ENCODE results near the gene RAD51B.
A peak's percentile ranks its signal among the peaks of the same experiment; 100 is the strongest.

The RAD51B gene

DNA sequence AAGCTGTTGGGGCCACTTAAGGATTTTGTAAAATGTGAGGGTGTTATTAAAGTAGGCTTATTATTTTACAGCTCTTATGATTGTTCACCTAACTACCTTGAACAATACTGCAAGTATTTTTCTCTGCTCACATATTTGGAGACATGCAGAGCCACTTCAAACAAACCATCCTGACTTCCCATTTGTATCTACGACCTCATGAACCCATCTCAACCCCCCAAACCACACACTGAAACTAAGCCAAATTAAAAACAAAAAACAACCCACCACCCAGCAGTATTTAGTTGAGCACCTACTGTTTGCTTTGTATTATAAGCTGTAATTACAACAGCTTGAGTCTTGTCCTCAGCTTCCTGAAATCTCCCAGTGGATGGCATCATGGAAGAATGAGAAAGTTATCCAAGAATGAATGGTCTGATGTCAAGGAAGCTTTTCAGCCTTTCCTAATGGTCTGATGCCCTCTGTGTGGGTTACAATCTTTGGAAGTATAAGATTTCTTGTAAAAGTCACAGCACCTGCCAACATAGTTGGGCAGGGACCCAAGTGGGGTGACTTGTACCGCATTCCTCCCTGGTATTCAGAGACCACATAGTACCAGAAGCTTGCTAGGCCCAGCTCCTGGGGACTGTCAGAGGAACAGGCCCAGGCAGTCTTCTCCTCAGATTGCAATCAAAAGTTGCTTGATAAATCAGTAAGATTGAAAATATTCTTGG is 556.6 kb downstream of the RAD51B start:
- DNase-seq: no peak

DNA sequence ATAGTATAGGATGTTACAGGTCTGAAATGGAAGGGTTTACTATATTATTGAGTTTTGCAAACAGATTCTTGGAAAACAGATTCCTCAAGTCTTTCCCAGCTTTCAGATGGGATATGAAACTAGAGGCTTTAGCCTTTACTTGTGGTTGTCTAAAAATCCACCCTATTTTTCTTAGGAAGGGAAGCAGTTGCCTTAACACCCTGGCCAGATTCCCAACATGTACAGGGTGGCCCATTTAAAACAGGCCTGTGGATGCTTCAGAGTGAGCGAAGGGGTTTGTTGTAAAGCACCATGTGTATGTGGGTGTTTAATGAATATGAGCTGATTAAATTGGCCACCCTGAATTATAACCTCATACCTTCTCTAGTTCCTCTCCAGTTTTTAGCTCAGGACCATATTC is 557.4 kb downstream of the RAD51B start:
- DNase-seq: no peak

- peak; percentile 39 to 61 for DNase-seq
Measured at GRCh38 chr14:68377459-68377858, 557.9 kb downstream of the RAD51B start.

- DNase-seq: peak in 1 of 2 donors; percentile 41
Measured at GRCh38 chr14:68379510-68380328, 560.1 kb downstream of the RAD51B start.

DNA sequence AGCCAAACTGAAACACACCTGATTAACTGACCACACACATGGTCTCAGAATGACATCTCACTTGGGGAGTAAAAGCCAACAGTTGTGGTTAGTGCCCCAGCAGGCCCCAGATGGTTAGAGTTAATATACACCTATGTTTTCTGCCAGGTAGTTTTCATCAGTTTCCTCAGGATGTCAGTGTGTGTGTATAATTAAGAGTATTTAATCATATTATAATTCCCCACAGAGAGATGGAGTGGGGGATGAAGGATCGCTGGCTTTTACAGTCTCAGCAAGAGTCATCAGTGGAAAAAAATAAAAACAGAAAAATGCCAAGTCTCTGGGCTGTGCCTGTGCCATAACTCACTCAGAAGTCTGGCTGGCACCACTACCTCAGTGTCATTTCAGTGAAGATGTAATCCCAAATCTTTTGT is 560.8 kb downstream of the RAD51B start:
- no peak for DNase-seq

DNA sequence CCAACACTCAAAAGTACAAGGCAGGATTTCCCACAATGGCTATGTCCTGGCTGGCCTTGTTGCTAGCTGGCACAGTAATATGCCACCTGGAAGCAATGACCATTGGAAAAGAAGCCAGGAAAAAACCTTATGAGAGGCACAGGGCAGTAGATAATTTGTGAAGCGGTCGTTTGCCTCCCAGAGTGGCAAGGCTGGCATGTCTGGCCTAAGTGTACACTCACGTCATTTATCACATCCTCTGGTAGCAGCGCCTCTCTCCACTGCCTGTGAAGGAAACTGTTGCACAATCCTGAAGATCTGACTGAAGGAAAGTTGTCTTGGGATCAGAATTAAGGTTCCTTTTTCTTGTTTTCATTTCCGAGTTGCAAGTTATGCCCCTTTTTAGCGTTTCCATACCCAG is 564.8 kb downstream of the RAD51B start:
- DNase-seq: peak in 1 of 2 donors; percentile 33

- DNase-seq: no peak
Measured at GRCh38 chr14:68384881-68385280, 565.3 kb downstream of the RAD51B start.

DNA sequence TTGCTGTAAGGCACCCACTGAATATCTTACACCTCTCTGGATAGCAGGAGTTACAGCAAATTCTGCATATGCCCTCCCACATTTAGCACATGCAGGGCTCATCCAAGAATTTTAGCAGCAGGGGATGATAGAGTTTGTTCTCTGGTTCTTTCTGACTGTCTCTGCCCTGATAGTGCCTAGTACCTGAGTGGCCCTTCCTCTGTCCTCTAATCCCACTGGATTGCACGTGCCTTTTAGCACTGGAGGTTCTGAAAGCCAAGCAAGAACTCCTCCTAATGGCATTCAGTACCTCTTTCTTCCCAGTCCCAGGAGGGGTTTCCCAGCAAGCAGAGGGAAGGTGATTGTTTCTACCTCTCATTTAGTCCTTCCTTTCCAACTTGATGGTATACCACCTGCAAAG is 566.9 kb downstream of the RAD51B start:
- DNase-seq: no peak

GRCh38 chr14:68386950-68387779 is 567.6 kb downstream of the RAD51B start:
- no peak for DNase-seq

DNA sequence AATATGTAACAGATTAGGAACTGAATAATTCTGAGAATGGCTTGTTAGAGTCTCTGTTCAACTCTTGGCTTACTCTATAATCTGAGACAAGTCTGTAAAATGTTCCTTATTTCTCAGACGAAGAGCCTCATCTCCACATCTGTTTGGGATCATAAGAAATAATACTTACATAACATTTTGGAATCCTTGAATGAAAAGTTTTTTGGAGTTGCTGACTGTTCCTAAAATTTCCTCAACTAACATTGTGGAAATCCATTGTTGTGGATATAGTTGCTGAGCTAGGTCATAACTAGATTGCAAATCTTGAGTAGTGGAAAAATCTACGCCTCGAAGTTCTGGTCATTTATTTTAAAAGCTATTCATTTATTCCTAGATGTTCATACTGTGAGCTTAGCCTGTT is 570.4 kb downstream of the RAD51B start:
- DNase-seq: no peak

DNA sequence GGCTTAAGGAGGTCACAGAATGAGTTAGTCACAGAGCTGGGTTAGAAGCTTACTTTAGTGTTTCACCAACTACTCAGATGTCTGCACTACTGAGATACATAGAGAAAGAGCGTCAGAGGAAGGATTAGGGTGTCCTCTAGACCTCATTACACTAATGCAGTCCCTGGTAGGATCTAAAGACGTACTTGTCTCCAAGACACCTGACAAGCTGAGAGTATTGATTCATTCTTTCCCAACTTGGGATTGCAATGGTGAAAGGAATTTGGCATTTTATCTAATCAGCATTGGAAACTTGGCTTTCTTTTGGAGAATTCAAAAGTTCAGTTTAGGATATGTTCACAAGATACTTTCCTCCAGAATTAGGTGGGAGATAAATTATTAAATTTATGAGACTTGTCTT is 571.2 kb downstream of the RAD51B start:
- no peak for DNase-seq

DNA sequence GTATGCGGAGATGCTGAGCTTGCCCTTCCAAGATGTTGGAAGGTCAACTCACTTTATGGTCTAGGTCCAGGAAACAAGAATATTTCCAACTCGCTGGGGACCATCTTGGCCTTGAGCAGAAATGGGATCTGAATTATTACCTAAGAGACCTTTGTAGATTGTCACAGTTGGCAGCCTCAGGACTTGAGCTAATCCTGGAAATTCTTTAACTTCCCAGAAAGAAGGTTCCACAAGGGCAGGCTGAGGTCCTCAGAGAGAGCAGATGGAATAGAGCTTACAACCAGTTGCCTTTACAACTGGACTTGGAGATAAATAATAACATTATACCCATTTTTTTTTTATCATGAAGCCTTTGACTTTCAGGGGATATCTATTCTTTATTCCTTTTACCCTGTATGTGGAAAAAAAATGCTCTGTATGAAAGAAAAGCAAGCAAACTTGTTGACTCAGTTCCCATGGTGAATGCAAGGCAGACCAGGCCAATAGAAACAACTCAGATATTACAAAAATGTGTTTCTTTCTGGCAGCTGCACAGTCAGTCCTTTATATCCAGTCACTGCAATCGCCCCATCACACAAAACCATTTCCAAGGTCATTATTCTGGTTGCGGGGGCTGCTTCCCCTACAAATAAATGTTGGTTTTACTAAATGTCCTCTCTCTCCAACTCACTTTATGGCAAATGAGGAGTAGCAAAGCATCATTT is 571.9 kb downstream of the RAD51B start:
- no peak for DNase-seq

DNA sequence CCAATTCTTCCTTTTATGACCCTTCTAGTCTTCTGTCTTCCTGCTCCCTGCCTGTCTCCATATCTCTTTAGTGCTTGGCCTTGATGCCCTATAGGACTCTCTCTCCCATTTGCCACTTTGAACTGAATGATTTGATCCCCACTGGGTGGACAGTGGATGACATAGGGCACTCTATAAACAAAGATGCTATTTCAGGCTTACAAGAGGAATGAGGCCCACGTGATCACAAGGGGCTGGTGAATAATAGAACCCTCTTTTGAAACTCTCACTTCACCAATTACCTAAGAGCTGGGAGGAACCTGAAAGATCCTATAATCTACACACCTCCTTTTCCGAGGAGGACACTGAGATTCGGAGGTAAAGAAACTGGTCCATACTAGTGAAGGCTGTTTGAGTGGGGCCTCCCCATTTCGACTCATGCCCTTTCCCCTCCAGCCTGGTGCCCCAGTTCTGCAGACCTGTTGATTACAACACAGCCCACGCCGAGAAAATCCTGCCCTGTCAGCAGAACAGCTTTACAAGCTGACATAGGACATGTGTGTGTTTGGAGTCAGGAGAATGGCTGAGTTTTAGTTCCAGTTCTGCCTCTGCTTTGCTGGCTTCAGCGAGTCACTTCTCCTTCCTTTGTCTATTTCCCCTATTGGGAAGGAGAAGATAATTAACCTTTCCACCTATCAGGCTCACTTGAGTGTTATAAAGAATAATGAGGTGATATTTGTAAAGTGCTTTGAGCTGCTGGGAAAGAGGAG is 573.0 kb downstream of the RAD51B start:
- peak in 1 of 2 donors; percentile 45 for DNase-seq

DNA sequence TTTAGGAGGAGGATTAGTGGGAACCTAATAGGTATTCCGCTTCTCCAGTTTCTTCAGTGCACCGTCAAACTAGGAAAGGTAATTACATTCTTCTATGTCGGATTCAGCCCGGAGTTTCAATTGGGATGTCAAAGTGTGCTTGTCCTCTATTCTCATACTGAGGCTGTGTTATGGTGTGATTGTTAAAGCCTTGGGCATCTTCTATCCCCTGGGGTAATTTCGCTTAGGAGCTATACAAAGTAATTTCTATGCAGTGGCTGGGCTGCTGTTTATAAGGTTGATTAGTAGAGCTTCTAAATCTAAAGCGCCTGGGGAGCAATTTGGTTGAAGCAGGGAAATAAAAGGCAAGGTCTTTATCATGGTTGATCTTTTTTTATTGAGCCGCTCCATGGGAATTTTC is 573.7 kb downstream of the RAD51B start:
- no peak for DNase-seq

DNA sequence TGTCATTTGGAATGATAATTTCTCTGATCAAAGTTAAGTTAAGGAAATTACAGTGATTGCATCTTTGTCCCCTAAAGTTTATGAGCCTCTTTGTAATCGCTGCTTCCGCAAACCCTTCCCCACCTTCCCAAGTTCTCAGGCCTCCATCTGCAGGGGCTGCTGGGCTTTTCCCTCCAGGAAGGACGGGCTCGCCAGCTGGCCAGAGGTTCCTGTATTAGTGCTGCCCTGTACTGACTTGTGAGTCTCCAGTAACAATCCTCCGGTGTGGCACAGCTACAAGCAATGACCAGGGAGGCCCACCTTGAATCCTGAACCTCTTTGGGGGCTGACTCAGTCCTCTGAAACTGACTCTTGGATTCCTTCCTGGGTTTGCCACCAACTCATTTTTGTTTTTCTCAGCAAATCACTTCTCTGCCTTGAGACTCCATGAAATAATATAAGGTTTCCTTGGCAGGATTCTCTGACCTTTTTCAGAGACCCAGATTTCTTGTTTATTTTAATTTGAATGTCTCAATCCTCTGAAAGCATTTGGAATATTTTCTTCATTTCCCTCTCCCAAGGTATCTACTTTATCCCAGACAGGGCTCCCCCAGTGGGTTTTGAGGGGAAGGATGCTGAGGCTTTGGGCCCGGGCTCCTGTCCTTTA is 574.7 kb downstream of the RAD51B start:
- no peak for DNase-seq

DNA sequence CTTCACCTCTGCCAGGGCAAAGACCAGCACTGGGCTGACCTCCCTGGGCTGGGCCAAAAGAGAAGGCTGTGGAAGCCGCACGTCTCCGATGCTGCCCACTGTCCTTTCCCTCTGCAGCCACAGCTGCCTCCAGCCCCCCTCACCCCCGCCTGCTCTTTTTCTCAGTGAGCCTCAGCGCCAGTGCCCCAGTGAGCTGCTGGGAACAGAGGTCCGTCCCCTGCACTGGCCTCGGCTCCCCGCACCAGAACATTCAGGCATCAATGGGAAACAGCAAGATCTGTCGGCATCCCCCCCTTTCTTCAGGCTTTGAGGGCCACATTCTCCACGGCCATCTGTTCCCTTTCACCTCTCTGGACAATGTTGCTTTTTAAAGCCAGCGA is 575.2 kb downstream of the RAD51B start:
- no peak for DNase-seq

- DNase-seq: no peak
Measured at GRCh38 chr14:68395604-68396003, 576.0 kb downstream of the RAD51B start.

GRCh38 chr14:68396461-68396860 is 576.9 kb downstream of the RAD51B start:
- DNase-seq: no peak

GRCh38 chr14:68397371-68397811 is 577.8 kb downstream of the RAD51B start:
- peak; percentile 16 to 65 for DNase-seq

DNA sequence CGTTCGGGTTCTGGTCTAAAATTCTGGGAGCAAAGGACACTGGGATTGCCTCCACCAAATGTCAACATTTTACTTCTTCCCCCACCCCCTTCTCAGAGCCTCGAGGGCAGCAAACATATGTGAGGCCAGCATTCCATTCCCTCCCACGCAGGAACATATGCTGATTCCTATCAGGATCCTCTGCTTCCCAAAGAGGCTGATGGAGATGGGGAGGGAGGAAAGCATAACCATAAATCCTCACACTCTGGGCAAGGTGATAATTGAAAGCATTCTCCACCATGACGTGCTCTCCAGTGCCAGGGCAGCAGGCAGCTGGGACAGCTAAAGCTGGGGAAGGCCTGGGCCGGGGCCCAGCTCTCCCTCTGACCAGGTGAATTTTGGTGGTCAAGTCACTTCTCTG is 578.2 kb downstream of the RAD51B start:
- DNase-seq: no peak

- no peak for DNase-seq
Measured at GRCh38 chr14:68398370-68398769, 578.8 kb downstream of the RAD51B start.
